ENCODE data around the gene OR6P1.

The OR6P1 gene, protein sequence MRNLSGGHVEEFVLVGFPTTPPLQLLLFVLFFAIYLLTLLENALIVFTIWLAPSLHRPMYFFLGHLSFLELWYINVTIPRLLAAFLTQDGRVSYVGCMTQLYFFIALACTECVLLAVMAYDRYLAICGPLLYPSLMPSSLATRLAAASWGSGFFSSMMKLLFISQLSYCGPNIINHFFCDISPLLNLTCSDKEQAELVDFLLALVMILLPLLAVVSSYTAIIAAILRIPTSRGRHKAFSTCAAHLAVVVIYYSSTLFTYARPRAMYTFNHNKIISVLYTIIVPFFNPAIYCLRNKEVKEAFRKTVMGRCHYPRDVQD

DNA sequence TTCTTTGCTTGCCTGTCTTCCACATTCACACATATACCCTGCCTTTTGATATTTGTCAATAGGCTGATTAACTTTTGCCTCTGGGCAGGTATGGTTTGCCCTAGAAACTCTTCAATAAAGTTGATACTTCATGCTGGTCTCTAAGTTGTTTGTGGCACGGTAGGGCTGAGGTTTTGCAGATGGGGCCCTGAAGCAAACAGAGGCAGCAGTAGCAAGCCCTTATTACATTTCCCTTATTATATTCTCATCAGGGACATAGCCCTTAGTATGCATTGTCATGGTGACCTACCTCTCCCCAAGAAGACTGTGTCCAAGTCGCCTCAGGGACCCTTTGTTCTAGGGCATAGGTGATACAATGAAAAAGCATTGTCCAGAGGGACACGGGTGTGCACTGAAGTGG, at the start of gene OR6P1:
OR6P1 (minus strand) TSS at position 101 of the 400 bp plus-strand sequence. CDS start 6,976 bp downstream, outside the sequence.
- no peak for DNase-seq (ENCODE audit: low read depth in 2 of 2, low spot score in 1 of 2)

DNA sequence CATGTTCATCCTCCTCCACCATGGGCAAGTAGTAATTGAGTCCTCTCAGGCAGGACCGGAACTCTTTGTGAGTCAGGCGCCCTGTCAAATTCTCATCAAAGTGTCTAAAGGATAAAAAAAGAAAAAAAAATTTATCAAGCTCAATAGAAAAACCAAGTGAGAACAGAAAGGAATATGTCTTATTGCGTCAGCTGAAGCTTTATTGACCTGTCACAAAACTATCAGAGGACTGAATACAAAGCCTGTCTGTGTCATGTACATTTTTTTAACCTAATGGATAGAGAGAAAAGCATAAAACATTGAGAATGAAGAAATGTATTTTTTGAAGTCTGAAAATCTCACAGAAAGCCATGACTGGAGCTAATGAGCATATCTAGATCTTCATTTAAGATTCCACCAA, 43.4 kb upstream of the OR6P1 start:
- no peak for DNase-seq (ENCODE audit: low read depth in 2 of 2, low spot score in 1 of 2)

- no peak for DNase-seq (ENCODE audit: low read depth in 2 of 2, low spot score in 1 of 2)
Observed at GRCh38 chr1:158611916-158612315, 41.5 kb upstream of the OR6P1 start.

- no peak for DNase-seq (ENCODE audit: low read depth in 2 of 2, low spot score in 1 of 2)
Observed at GRCh38 chr1:158607296-158607695, 36.9 kb upstream of the OR6P1 start.

- DNase-seq (ENCODE audit: low read depth in 2 of 2, low spot score in 1 of 2) = no peak
Observed at GRCh38 chr1:158604968-158605367, 34.6 kb upstream of the OR6P1 start, which contains the start of gene OR10Z1. TSS of gene OR10Z1 (plus strand) at chr1:158605268. CDS start at chr1:158606439, 1,171 bp downstream.

DNA sequence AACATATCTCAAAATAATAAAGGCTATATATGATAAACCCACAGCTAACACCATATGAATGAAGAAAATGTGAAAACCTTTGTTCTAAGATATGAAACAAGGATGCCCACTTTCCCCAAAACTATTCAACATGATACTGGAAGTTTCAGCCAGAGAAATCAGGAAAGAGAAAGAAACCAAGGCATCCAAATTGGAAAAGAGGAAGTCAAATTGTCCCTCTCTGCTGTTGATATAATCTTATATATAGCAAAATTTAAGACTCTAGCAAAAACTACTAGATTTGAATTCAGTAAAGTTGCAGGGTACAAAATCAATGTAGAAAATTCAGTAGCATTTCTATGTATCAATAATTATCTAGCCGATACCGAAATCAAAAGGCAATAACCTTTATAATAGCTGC, 30.4 kb upstream of the OR6P1 start:
- no peak for DNase-seq (ENCODE audit: low read depth in 2 of 2, low spot score in 1 of 2)

DNA sequence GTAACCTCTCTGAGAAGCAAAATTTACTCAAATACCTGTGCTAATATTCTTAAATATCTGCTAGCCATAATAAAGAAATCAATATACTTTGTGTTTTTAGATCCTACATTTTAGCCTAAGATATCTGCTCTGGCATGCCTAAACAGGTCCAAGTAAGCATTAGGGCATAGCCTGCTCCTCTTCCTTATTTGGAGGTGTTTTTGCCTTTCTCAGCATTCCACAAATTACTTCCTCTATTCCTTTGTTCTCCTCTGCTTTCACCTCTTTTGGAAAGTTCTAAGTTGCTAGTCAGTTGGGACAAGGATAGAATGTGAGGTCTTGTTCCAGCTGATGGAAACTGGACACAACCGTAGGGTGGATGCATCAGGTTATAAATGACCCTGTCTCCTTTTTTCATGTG, 16.6 kb upstream of the OR6P1 start:
- no peak for DNase-seq (ENCODE audit: low read depth in 2 of 2, low spot score in 1 of 2)

- DNase-seq (ENCODE audit: low read depth in 2 of 2, low spot score in 1 of 2) = no peak
Observed at GRCh38 chr1:158583962-158584361, 13.6 kb upstream of the OR6P1 start.

- DNase-seq (ENCODE audit: low read depth in 2 of 2, low spot score in 1 of 2) = no peak
Observed at GRCh38 chr1:158579733-158580132, 9.4 kb upstream of the OR6P1 start, which contains the start of gene OR10X1. TSS of gene OR10X1 (minus strand) at chr1:158579899. CDS start at chr1:158579899, 0 bp downstream.

GRCh38 chr1:158577561-158577960, 7.2 kb upstream of the OR6P1 start:
- no peak for DNase-seq (ENCODE audit: low read depth in 2 of 2, low spot score in 1 of 2)

DNA sequence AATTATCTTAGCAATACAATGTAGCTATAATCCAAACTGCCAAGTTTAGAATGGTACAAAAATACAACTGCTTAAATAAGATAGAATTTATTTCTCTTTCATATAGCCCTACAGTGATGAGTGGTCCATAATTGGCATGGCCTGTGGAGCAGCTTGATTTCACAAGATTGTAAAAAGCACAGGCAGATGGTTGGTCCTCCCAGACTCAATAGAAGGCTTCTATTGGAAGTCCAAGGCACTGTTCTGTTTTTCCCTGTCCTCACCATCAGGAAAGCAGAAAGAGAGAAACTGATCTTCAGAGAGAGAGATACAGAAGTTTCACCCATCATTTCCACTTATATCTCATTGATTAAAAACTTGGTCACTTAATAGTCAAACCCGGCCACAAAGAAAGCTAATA, 1.8 kb upstream of the OR6P1 start:
- no peak for DNase-seq (ENCODE audit: low read depth in 2 of 2, low spot score in 1 of 2)

- DNase-seq (ENCODE audit: low read depth in 2 of 2, low spot score in 1 of 2) = no peak
Observed at GRCh38 chr1:158564608-158565007, 5.8 kb downstream of the OR6P1 start.

GRCh38 chr1:158563853-158564252, 6.5 kb downstream of the OR6P1 start:
- DNase-seq (ENCODE audit: low read depth in 2 of 2, low spot score in 1 of 2) = no peak

- DNase-seq (ENCODE audit: low read depth in 2 of 2, low spot score in 1 of 2) = no peak
Observed at GRCh38 chr1:158559696-158560095, 10.7 kb downstream of the OR6P1 start.

GRCh38 chr1:158554352-158554751, 16.0 kb downstream of the OR6P1 start, which contains the start of gene OR6Y1:
TSS of gene OR6Y1 (minus strand) at chr1:158554405. CDS start at chr1:158548105, 6,300 bp downstream.
- no peak for DNase-seq (ENCODE audit: low read depth in 2 of 2, low spot score in 1 of 2)

DNA sequence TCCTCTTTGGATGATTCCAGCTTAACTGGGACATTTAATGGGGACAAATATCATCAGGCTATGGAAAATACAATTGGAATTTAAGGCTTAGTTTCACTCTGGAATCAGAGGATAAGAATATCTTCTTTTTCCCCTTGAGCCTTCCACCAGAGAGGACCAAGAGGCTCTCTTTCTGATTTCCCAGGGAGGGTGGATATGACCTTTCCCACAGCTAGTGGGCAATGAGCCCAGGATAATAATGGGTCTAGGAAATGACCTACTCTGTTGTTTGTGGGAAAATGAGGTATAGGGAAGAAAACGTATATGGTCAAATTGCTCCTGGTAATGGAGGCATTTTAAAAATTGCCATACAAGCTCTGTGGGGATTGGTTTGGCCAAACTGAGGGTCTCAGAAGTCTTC, 18.1 kb downstream of the OR6P1 start:
- no peak for DNase-seq (ENCODE audit: low read depth in 2 of 2, low spot score in 1 of 2)

- no peak for DNase-seq (ENCODE audit: low read depth in 2 of 2, low spot score in 1 of 2)
Observed at GRCh38 chr1:158547533-158547932, 22.8 kb downstream of the OR6P1 start.

DNA sequence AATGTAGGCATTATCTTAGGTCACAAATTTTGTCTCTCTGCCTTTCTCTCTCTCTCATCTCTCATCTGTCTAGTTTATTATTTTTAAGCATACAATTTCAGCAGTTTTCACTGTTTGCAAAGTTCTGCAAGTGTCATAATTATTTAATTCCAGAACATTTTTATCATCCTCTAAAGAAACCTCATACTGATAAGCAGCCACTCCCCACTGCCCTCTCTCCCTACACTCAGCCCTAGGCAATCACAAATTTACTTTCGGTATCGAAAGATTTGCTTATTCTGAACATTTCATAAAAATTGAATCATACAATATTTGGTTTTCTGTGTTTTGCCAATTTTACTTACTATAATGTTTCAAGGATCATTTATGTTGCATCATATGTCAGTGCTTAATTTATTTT, 32.8 kb downstream of the OR6P1 start:
- no peak for DNase-seq (ENCODE audit: low read depth in 2 of 2, low spot score in 1 of 2)

- no peak for DNase-seq (ENCODE audit: low read depth in 2 of 2, low spot score in 1 of 2)
Observed at GRCh38 chr1:158534496-158534895, 35.9 kb downstream of the OR6P1 start.

DNA sequence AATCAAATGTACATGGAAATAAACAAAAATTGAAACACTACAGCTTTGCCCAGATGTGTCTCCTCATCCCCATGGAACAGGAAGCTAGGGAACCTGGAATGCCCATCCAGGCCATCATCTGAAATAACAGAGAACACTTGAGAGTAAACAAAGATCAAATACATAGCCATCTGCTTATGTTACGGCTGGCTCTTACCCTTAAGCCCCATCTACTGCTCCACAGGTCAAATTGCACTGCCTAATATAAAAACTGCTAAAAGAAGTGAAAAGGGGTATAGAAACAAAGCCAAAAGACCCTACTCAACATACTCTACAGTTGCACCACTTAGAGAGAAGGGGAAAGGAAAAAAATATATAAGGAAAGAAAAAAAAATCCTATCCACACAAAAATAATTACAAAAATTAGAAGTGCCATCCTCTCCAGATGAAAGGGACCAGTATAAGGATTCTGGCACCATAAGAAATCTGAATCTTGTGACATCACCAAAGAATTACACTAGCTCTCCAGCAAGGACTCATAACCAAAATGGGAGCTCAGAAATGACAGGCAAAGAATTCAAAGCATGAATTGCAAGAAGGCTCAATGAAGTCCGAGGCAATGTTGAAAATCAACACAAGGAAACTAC, 43.1 kb downstream of the OR6P1 start:
- DNase-seq (ENCODE audit: low read depth in 2 of 2, low spot score in 1 of 2) = no peak

DNA sequence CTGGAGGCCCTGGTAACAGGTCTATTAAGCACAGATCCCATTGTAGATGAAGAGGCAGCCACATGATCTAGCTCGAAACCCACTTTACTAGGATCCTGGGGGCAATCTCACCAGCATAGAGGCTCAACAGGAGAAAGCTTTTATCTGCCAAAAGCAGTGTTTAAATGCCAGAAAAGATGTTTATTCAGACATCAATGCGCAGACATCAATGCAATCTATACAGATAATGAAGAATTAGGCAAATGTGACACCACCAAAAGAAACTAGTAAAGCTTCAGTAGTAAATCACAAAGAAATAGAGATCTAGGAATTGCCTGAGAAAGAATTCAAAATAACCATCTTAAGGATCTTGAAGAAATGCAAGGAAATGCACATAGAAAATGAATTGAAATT, 48.7 kb downstream of the OR6P1 start:
- DNase-seq (ENCODE audit: low read depth in 2 of 2, low spot score in 1 of 2) = no peak

GRCh38 chr1:158520955-158521665, 49.3 kb downstream of the OR6P1 start:
- no peak for DNase-seq (ENCODE audit: low read depth in 2 of 2, low spot score in 1 of 2)

Data from stimulated activated CD8-positive, alpha-beta memory T cell treated with anti-CD3 and anti-CD28 coated beads, Interleukin-4, amount 100 ng/mL, for 4 hours (primary cell).